GM19328 (cell line): ENCODE results near the gene HAPLN3.

ENCODE experiments used
- ATAC-seq: cut with Tn5 transposase; IDR thresholded peaks from one replicate; pipeline ENCODE4 v1.9.1; 2021; ENCODE audit warnings: mild to moderate bottlenecking, moderate library complexity; ENCODE audit not compliant: unreplicated experiment

HAPLN3 gene

GRCh38 chr15:88832820-88833730 lies 62.3 kb downstream of the HAPLN3 start:
- ATAC-seq, result no peak

GRCh38 chr15:88830016-88830415 lies 65.3 kb downstream of the HAPLN3 start:
- ATAC-seq, result no peak

GRCh38 chr15:88828791-88829190 lies 66.6 kb downstream of the HAPLN3 start:
- no peak for ATAC-seq
